Mucosa of stomach (tissue), 1 donor: Measurements from ENCODE around the gene RGS3.

Experiments used
- H3K27me3 ChIP-seq: one replicate; pipeline ENCODE4 v1.7.0; 2013; ENCODE audit warnings: mild to moderate bottlenecking, low read length; ENCODE audit not compliant: control insufficient read depth, insufficient read depth
- H3K36me3 ChIP-seq: one replicate; pipeline ENCODE4 v1.7.0; 2013; ENCODE audit warnings: low read length; ENCODE audit not compliant: control insufficient read depth, insufficient read depth
- H3K4me1 ChIP-seq: one replicate; pipeline ENCODE4 v1.7.0; 2013; ENCODE audit warnings: mild to moderate bottlenecking, low read length; ENCODE audit not compliant: control insufficient read depth, insufficient read depth
- H3K4me3 ChIP-seq: one replicate; pipeline ENCODE4 v1.7.0; 2013; ENCODE audit warnings: low read length
- H3K9ac ChIP-seq: one replicate; pipeline ENCODE4 v1.7.0; 2013; ENCODE audit warnings: mild to moderate bottlenecking, low read length, moderate library complexity
- H3K9me3 ChIP-seq: one replicate; pipeline ENCODE4 v1.7.0; 2013; ENCODE audit warnings: mild to moderate bottlenecking, low read length, moderate library complexity; ENCODE audit not compliant: control insufficient read depth
- donor health status: Pancreatic carcinoma.

Gene RGS3

GRCh38 chr9:113577525-113578261 lies 114.2 kb downstream of the RGS3 start:
- Histone ChIP-seq H3K9ac (no peak overlapping the region), H3K9me3 (no peaks in the 10 kb centered on the region), H3K4me3 (no peak overlapping the region), H3K27me3 (no peaks in the 10 kb centered on the region), H3K4me1 (peaks cover 66% of the 10 kb centered on the region), H3K36me3 (no peaks in the 10 kb centered on the region)

GRCh38 chr9:113578279-113578865 lies 114.8 kb downstream of the RGS3 start:
- Histone ChIP-seq H3K9me3 (no peaks in the 10 kb centered on the region), H3K9ac (no peak overlapping the region), H3K4me3 (no peak overlapping the region), H3K4me1 (peaks cover 64% of the 10 kb centered on the region), H3K27me3 (no peaks in the 10 kb centered on the region), H3K36me3 (no peaks in the 10 kb centered on the region)

- Histone ChIP-seq H3K4me1 (peaks cover 64% of the 10 kb centered on the region), H3K9ac (peak overlapping the region; percentile 8), H3K9me3 (no peaks in the 10 kb centered on the region), H3K36me3 (no peaks in the 10 kb centered on the region), H3K4me3 (no peak overlapping the region), H3K27me3 (no peaks in the 10 kb centered on the region)
Measured at GRCh38 chr9:113578882-113579282, 115.4 kb downstream of the RGS3 start.

- no peaks in the 10 kb centered on the region for H3K9me3 ChIP-seq
- H3K9ac ChIP-seq: peak overlapping the region; percentile 51
- peaks cover 1% of the 10 kb centered on the region for H3K36me3 ChIP-seq
- H3K4me1 ChIP-seq: peaks cover 60% of the 10 kb centered on the region
- H3K27me3 ChIP-seq: no peaks in the 10 kb centered on the region
- no peak overlapping the region for H3K4me3 ChIP-seq
Measured at GRCh38 chr9:113579283-113580040, 115.9 kb downstream of the RGS3 start.

GRCh38 chr9:113580041-113580953 lies 116.8 kb downstream of the RGS3 start:
- H3K9me3 ChIP-seq: no peaks in the 10 kb centered on the region
- peak overlapping the region; percentile 51 for H3K9ac ChIP-seq
- no peak overlapping the region for H3K4me3 ChIP-seq
- no peaks in the 10 kb centered on the region for H3K27me3 ChIP-seq
- peaks cover 62% of the 10 kb centered on the region for H3K4me1 ChIP-seq
- peaks cover 3% of the 10 kb centered on the region for H3K36me3 ChIP-seq

GRCh38 chr9:113580954-113581311 lies 117.4 kb downstream of the RGS3 start:
- Histone ChIP-seq H3K9me3 (no peaks in the 10 kb centered on the region), H3K4me1 (peaks cover 64% of the 10 kb centered on the region), H3K4me3 (no peak overlapping the region), H3K9ac (peak overlapping the region; percentile 60), H3K36me3 (peaks cover 3% of the 10 kb centered on the region), H3K27me3 (no peaks in the 10 kb centered on the region)

- Histone ChIP-seq H3K9me3 (no peaks in the 10 kb centered on the region), H3K36me3 (peaks cover 3% of the 10 kb centered on the region), H3K4me3 (peak overlapping the region; percentile 31), H3K27me3 (no peaks in the 10 kb centered on the region), H3K9ac (peak overlapping the region; percentile 60), H3K4me1 (peaks cover 65% of the 10 kb centered on the region)
Measured at GRCh38 chr9:113581865-113582697, 118.6 kb downstream of the RGS3 start.

GRCh38 chr9:113582698-113583200 lies 119.2 kb downstream of the RGS3 start:
- Histone ChIP-seq H3K9me3 (no peaks in the 10 kb centered on the region), H3K4me1 (peaks cover 66% of the 10 kb centered on the region), H3K4me3 (no peak overlapping the region), H3K9ac (peak overlapping the region; percentile 60), H3K36me3 (peaks cover 3% of the 10 kb centered on the region), H3K27me3 (no peaks in the 10 kb centered on the region)

GRCh38 chr9:113583511-113584427 lies 120.2 kb downstream of the RGS3 start:
- H3K4me3 ChIP-seq: no peak overlapping the region
- peaks cover 3% of the 10 kb centered on the region for H3K36me3 ChIP-seq
- H3K4me1 ChIP-seq: peaks cover 62% of the 10 kb centered on the region
- H3K27me3 ChIP-seq: no peaks in the 10 kb centered on the region
- H3K9me3 ChIP-seq: no peaks in the 10 kb centered on the region
- no peak overlapping the region for H3K9ac ChIP-seq

- no peak overlapping the region for H3K9ac ChIP-seq
- H3K4me1 ChIP-seq: peaks cover 54% of the 10 kb centered on the region
- no peak overlapping the region for H3K4me3 ChIP-seq
- H3K9me3 ChIP-seq: no peaks in the 10 kb centered on the region
- peaks cover 3% of the 10 kb centered on the region for H3K36me3 ChIP-seq
- no peaks in the 10 kb centered on the region for H3K27me3 ChIP-seq
Measured at GRCh38 chr9:113584428-113585084, 121.0 kb downstream of the RGS3 start.
